Parathyroid adenoma (tissue), 2 donors: ENCODE measurements around the gene OR52K1.

Experiments used
- H2AFZ ChIP-seq: fragments of 300-600 bp; sonication (generic); one replicate; pipeline ENCODE4 v1.7.0; 2017; ENCODE audit warnings: antibody characterized with exemption, mild to moderate bottlenecking
- H3K27ac ChIP-seq: fragments of 300-600 bp; sonication (generic); one replicate; pipeline ENCODE4 v1.7.0; 2017
- H3K27me3 ChIP-seq: fragments of 300-600 bp; sonication (generic); one replicate; pipeline ENCODE4 v1.7.0; 2017; ENCODE audit warnings: low read length; ENCODE audit not compliant: control insufficient read depth, insufficient read depth
- H3K36me3 ChIP-seq: fragments of 300-600 bp; sonication (generic); one replicate; pipeline ENCODE4 v1.7.0; 2017; ENCODE audit warnings: low read length; ENCODE audit not compliant: control insufficient read depth, insufficient read depth
- H3K4me1 ChIP-seq: fragments of 300-600 bp; sonication (generic); one replicate; pipeline ENCODE4 v1.7.0; 2017; ENCODE audit warnings: control low read depth
- H3K4me2 ChIP-seq: fragments of 300-600 bp; sonication (generic); one replicate; pipeline ENCODE4 v1.7.0; 2017; ENCODE audit warnings: low read length
- H3K4me3 ChIP-seq: fragments of 300-600 bp; sonication (generic); one replicate; pipeline ENCODE4 v1.7.0; 2017; ENCODE audit warnings: low read depth, low read length
- H3K79me2 ChIP-seq: fragments of 300-600 bp; sonication (generic); one replicate; pipeline ENCODE4 v1.7.0; 2017; ENCODE audit warnings: control low read depth
- H3K9ac ChIP-seq: fragments of 300-600 bp; sonication (generic); one replicate; pipeline ENCODE4 v1.7.0; 2017; ENCODE audit warnings: mild to moderate bottlenecking
- H3K9me3 ChIP-seq: fragments of 300-600 bp; sonication (generic); one replicate; pipeline ENCODE4 v1.7.0; 2017; ENCODE audit warnings: low read length; ENCODE audit not compliant: control insufficient read depth
- CTCF ChIP-seq: fragments of 300-600 bp; sonication (generic); IDR thresholded peaks from one replicate; pipeline ENCODE4 v1.7.0; 2017; ENCODE audit warnings: antibody characterized with exemption, mild to moderate bottlenecking
- donor health status: primary hyperparathyroidism.

OR52K1 gene

GRCh38 chr11:4482445-4482844 lies at the start of gene OR52K1:
Gene OR52K1, plus strand, starts transcription at chr11:4482646. Its CDS starts 6,255 bp downstream, at chr11:4488901.
- H3K79me2 ChIP-seq, result no peaks in the 10 kb centered on the region
- no peak within 1 kb of the TSS for H3K27ac ChIP-seq
- no peaks in the 10 kb centered on the region for H3K27me3 ChIP-seq
- H3K4me1 ChIP-seq, result no peaks in the 10 kb centered on the region
- H3K36me3 ChIP-seq, result no peaks in the 10 kb centered on the region
- no peak within 1 kb of the TSS for H2AFZ ChIP-seq
- H3K9ac ChIP-seq, result no peak within 1 kb of the TSS
- no peak within 1 kb of the TSS for H3K4me2 ChIP-seq
- no peaks in the 10 kb centered on the region for H3K9me3 ChIP-seq
- no peak within 1 kb of the TSS for H3K4me3 ChIP-seq
- no peak for TF ChIP-seq CTCF

GRCh38 chr11:4433856-4434255 lies 48.6 kb upstream of the OR52K1 start:
- Histone ChIP-seq H3K27ac (no peak overlapping the region), H3K27me3 (no peaks in the 10 kb centered on the region), H3K9ac (no peak overlapping the region), H2AFZ (no peak overlapping the region), H3K9me3 (no peaks in the 10 kb centered on the region), H3K4me2 (no peak overlapping the region), H3K4me1 (no peaks in the 10 kb centered on the region), H3K36me3 (no peaks in the 10 kb centered on the region), H3K79me2 (no peaks in the 10 kb centered on the region), H3K4me3 (no peak overlapping the region)
- no peak for TF ChIP-seq CTCF

GRCh38 chr11:4436411-4436810 lies 46.0 kb upstream of the OR52K1 start:
- H3K9ac ChIP-seq, result no peak overlapping the region

GRCh38 chr11:4441515-4441914 lies 40.9 kb upstream of the OR52K1 start:
- H3K27ac ChIP-seq, result no peak overlapping the region

More at GRCh38 chr11:4436411-4436810, 46.0 kb upstream of the OR52K1 start:
- Histone ChIP-seq H3K4me2 (no peak overlapping the region), H3K27ac (no peak overlapping the region), H2AFZ (no peak overlapping the region), H3K36me3 (no peaks in the 10 kb centered on the region), H3K27me3 (no peaks in the 10 kb centered on the region), H3K9me3 (no peaks in the 10 kb centered on the region), H3K4me3 (no peak overlapping the region), H3K79me2 (no peaks in the 10 kb centered on the region), H3K4me1 (no peaks in the 10 kb centered on the region)
- no peak for TF ChIP-seq CTCF

More at GRCh38 chr11:4441515-4441914, 40.9 kb upstream of the OR52K1 start:
- no peak overlapping the region for H3K4me3 ChIP-seq
- no peaks in the 10 kb centered on the region for H3K36me3 ChIP-seq
- TF ChIP-seq CTCF, result no peak
- no peak overlapping the region for H3K4me2 ChIP-seq
- H3K27me3 ChIP-seq, result no peaks in the 10 kb centered on the region
- H2AFZ ChIP-seq, result no peak overlapping the region
- H3K4me1 ChIP-seq, result no peaks in the 10 kb centered on the region
- no peak overlapping the region for H3K9ac ChIP-seq
- no peaks in the 10 kb centered on the region for H3K9me3 ChIP-seq
- no peaks in the 10 kb centered on the region for H3K79me2 ChIP-seq
